MCF 10A (cell line): Measurements from ENCODE around the gene USP33. TPM values are rescaled to one million over a fixed set of nuclear protein-coding genes. Genes with fewer than 3 reads are reported as not detected.

Source experiments
- Bru-seq: library from RNA; stranded (reverse); fragments of 400-500 nt; gene quantifications from one replicate; lab custom pipeline; 2021; lab: Mats Ljungman, UMichigan
- BruChase-seq, 2 experiments: library from RNA; stranded (reverse); fragments of 400-500 nt; gene quantifications; one replicate each; lab custom pipeline; 2021; lab: Mats Ljungman, UMichigan
- BruUV-seq: library from RNA; stranded (reverse); fragments of 400-500 nt; replicated peaks from 2 replicates; lab custom pipeline; 2021; lab: Mats Ljungman, UMichigan
- CTCF ChIA-PET: fragments of 300-600 bp; sonication (Branson Sonifier 250); formaldehyde crosslinking; extraction: SDS; loops from one replicate; lab custom pipeline; 2021; ENCODE audit warnings: antibody characterized with exemption, inconsistent platforms; lab: Yijun Ruan, JAX
- POLR2A ChIA-PET: fragments of 300-600, 350-650 bp; sonication (Branson Sonifier 250); formaldehyde crosslinking; extraction: SDS; loops from one replicate; lab custom pipeline; 2020; ENCODE audit warnings: antibody characterized with exemption, inconsistent platforms; lab: Yijun Ruan, JAX
- DNase-seq: peaks from one replicate; pipeline ENCODE4 v3.0.0-alpha.2; 2018; ENCODE audit not compliant: unreplicated experiment
- H3K27ac Mint-ChIP-seq: one replicate; pipeline ENCODE4 v1.8.0; 2022; ENCODE audit warnings: mild to moderate bottlenecking, low read depth, mixed read lengths; ENCODE audit not compliant: unreplicated experiment
- H3K27me3 Mint-ChIP-seq: one replicate; pipeline ENCODE4 v1.8.0; 2022; ENCODE audit warnings: mixed read lengths; ENCODE audit not compliant: insufficient read depth, unreplicated experiment
- H3K36me3 Mint-ChIP-seq: one replicate; pipeline ENCODE4 v1.8.0; 2022; ENCODE audit warnings: mild to moderate bottlenecking, moderate library complexity, mixed read lengths; ENCODE audit not compliant: insufficient read depth, unreplicated experiment
- H3K4me1 Mint-ChIP-seq: one replicate; pipeline ENCODE4 v1.8.0; 2022; ENCODE audit warnings: mixed read lengths; ENCODE audit not compliant: insufficient read depth, unreplicated experiment
- H3K4me3 Mint-ChIP-seq: one replicate; pipeline ENCODE4 v1.8.0; 2022; ENCODE audit warnings: mild to moderate bottlenecking, moderate library complexity, mixed read lengths; ENCODE audit not compliant: unreplicated experiment
- H3K9me3 Mint-ChIP-seq: one replicate; pipeline ENCODE4 v1.8.0; 2022; ENCODE audit warnings: mixed read lengths; ENCODE audit not compliant: unreplicated experiment
- CTCF ChIP-seq: fragments of 200-600 bp; IDR thresholded peaks from one replicate; pipeline ENCODE4 v1.8.0; 2022; ENCODE audit warnings: antibody characterized with exemption, mild to moderate bottlenecking; ENCODE audit not compliant: unreplicated experiment
- intact Hi-C: fragments of 100-400 bp; cut with micrococcal nuclease; formaldehyde crosslinking; loops from 2 replicates; pipeline ENCODE4 v1.14.1; 2022
- long read RNA-seq: library from polyadenylated mRNA; stranded (forward); transcript quantifications from one replicate; pipeline ENCODE4 v2.0.0, GENCODE V29; 2022
- total RNA-seq: library from RNA; stranded (reverse); gene quantifications from 2 replicates; pipeline ENCODE4 v1.2.3, GENCODE V29; 2022

USP33 gene
- 39.7 and 45.1 TPM in 2 replicates for total RNA-seq
- percentile 79 among the genes with signal in this experiment for Bru-seq, nascent RNA
- percentile 86 among the genes with signal in this experiment for BruChase-seq, experiment 1, labeled RNA remaining after a 6-hour chase
- percentile 87 among the genes with signal in this experiment for BruChase-seq, experiment 2, labeled RNA remaining after a 2-hour chase
- long read RNA-seq, full-length matches to known transcripts = 47 of 127 reads
- long read RNA-seq, partial matches to known transcripts = 29 of 127 reads
- long read RNA-seq, other reads (novel, unspliced or antisense) = 51 of 127 reads

GRCh38 chr1:77759071-77760028, at the start of gene USP33:
TSS of gene USP33 (minus strand) at chr1:77759852. CDS start at chr1:77741697, 18,155 bp downstream.
- Mint-ChIP-seq H3K36me3 (no peaks in the 10 kb centered on the region), H3K27me3 (no peaks in the 10 kb centered on the region), H3K9me3 (no peaks in the 10 kb centered on the region), H3K4me3 (peak within 1 kb of the TSS; percentile 91), H3K27ac (peak within 1 kb of the TSS; percentile 91), H3K4me1 (peaks cover 31% of the 10 kb centered on the region)
- BruUV-seq = no TSS peak
- TF ChIP-seq CTCF = no peak
- POLR2A ChIA-PET = interaction anchor here (0.6 to 5.3 kb wide), 15 partner anchors 9 to 245 kb away, joined by 3 to 60 read pairs (median 9); partner anchors contain the start of genes DNAJB4, FUBP1 and MIGA1
- intact Hi-C loops = loop anchor here (5.0 kb wide), 2 partner anchors 128 to 218 kb away; partner anchors contain the start of genes FUBP1 and NEXN
- CTCF ChIA-PET = interaction anchor here (0.6 to 1.7 kb wide), 4 partner anchors 20 to 76 kb away, joined by 3 to 4 read pairs (median 3); partner anchors contain the start of genes MIGA1 and ZZZ3
- peak; percentile 84 for DNase-seq

- H3K4me3 Mint-ChIP-seq = no peak overlapping the region
- ChIA-PET POLR2A (no interaction called here), CTCF (interaction anchor here (1.2 kb wide), 1 partner anchor 9 kb away, joined by 3 read pairs; no protein-coding TSS in a partner anchor)
- intact Hi-C loops = no loop called here
- peaks cover 53% of the 10 kb centered on the region for H3K36me3 Mint-ChIP-seq
- BruUV-seq = no TSS peak
- no peak overlapping the region for H3K27ac Mint-ChIP-seq
- H3K9me3 Mint-ChIP-seq = no peaks in the 10 kb centered on the region
- H3K4me1 Mint-ChIP-seq = no peaks in the 10 kb centered on the region
- no peaks in the 10 kb centered on the region for H3K27me3 Mint-ChIP-seq
- no peak for DNase-seq
- no peak for TF ChIP-seq CTCF
Observed at GRCh38 chr1:77803371-77803770, 43.7 kb upstream of the USP33 start.

- ChIA-PET CTCF (no interaction called here), POLR2A (interaction anchor here (0.6 kb wide), 1 partner anchor 121 kb away, joined by 3 read pairs; no protein-coding TSS in a partner anchor)
- BruUV-seq = no TSS peak
- H3K4me3 Mint-ChIP-seq = no peak overlapping the region
- H3K27me3 Mint-ChIP-seq = no peaks in the 10 kb centered on the region
- intact Hi-C loops = no loop called here
- TF ChIP-seq CTCF = no peak
- no peak overlapping the region for H3K27ac Mint-ChIP-seq
- H3K36me3 Mint-ChIP-seq = peaks cover 43% of the 10 kb centered on the region
- H3K9me3 Mint-ChIP-seq = no peaks in the 10 kb centered on the region
- DNase-seq = no peak
- peaks cover 1% of the 10 kb centered on the region for H3K4me1 Mint-ChIP-seq
Observed at GRCh38 chr1:77802026-77802425, 42.4 kb upstream of the USP33 start.
